ENCODE data around the gene SLC24A3.

DNA sequence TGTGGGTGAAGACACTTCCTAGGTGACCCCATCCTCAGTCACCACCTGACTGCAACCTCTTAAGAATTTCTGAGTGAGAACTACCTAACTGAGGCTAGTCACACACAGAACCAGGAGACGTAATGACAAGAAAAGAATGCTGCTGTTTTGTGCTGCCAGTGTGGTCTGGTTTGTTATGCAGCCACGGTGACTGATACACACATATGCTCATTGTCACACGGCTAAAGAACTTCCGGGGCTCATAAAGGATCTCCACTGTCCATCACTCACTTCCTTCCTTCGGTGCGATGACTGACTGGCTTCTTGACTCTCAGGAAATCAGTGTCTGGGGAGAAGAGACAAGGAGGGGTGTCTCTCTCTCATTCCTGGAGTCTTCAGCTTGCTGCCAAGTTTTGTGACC is 88.0 kb downstream of the SLC24A3 start:
- TF ChIP-seq, protein P1, sequence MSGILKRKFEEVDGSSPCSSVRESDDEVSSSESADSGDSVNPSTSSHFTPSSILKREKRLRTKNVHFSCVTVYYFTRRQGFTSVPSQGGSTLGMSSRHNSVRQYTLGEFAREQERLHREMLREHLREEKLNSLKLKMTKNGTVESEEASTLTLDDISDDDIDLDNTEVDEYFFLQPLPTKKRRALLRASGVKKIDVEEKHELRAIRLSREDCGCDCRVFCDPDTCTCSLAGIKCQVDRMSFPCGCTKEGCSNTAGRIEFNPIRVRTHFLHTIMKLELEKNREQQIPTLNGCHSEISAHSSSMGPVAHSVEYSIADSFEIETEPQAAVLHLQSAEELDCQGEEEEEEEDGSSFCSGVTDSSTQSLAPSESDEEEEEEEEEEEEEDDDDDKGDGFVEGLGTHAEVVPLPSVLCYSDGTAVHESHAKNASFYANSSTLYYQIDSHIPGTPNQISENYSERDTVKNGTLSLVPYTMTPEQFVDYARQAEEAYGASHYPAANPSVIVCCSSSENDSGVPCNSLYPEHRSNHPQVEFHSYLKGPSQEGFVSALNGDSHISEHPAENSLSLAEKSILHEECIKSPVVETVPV (CRISPR knock-in tag; IDR thresholded peaks at IDR 0.05): no peak
- TF ChIP-seq ARNTL (CRISPR knock-in tag; IDR thresholded peaks at IDR 0.05; ENCODE audit: borderline replicate concordance, low read depth) (no peak), RARB (CRISPR knock-in tag; IDR thresholded peaks at IDR 0.05) (no peak), BACH2 (CRISPR knock-in tag; IDR thresholded peaks at IDR 0.05; ENCODE audit: borderline replicate concordance) (no peak), ZC3H10 (CRISPR knock-in tag; IDR thresholded peaks at IDR 0.05) (no peak), SNAI2 (CRISPR knock-in tag; IDR thresholded peaks at IDR 0.05) (no peak), ZNF565 (CRISPR knock-in tag; conservative IDR thresholded peaks at IDR 0.05; ENCODE audit: low read depth) (no peak), PPARA (CRISPR knock-in tag; IDR thresholded peaks at IDR 0.05; ENCODE audit: borderline replicate concordance) (no peak)
- TF ChIP-seq, protein P2, sequence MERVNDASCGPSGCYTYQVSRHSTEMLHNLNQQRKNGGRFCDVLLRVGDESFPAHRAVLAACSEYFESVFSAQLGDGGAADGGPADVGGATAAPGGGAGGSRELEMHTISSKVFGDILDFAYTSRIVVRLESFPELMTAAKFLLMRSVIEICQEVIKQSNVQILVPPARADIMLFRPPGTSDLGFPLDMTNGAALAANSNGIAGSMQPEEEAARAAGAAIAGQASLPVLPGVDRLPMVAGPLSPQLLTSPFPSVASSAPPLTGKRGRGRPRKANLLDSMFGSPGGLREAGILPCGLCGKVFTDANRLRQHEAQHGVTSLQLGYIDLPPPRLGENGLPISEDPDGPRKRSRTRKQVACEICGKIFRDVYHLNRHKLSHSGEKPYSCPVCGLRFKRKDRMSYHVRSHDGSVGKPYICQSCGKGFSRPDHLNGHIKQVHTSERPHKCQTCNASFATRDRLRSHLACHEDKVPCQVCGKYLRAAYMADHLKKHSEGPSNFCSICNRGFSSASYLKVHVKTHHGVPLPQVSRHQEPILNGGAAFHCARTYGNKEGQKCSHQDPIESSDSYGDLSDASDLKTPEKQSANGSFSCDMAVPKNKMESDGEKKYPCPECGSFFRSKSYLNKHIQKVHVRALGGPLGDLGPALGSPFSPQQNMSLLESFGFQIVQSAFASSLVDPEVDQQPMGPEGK (CRISPR knock-in tag; IDR thresholded peaks at IDR 0.05; ENCODE audit: borderline replicate concordance): no peak
